PC-9 (cell line): ENCODE data around the gene SHISA9.

Experiments
- CTCF ChIP-seq: fragments of 200-600 bp; sonication (generic); conservative IDR thresholded peaks from 2 replicates; pipeline ENCODE4 v1.6.1; 2017; ENCODE audit warnings: mixed run types, antibody characterized with exemption, mild to moderate bottlenecking, moderate library complexity
- EZH2 ChIP-seq: fragments of 200-600 bp; sonication (generic); IDR thresholded peaks from 2 replicates; pipeline ENCODE4 v1.8.0; 2017; ENCODE audit warnings: antibody characterized with exemption, low read depth

- no peak for TF ChIP-seq CTCF
- TF ChIP-seq EZH2, result no peak
These were observed 15.7 kb upstream of the SHISA9 start for GRCh38 chr16:12885742-12886141.
